ENCODE results near the gene RRBP1.

GRCh38 chr20:17721802-17722486 lies 39.9 kb upstream of the RRBP1 start:
- TF ChIP-seq CTCF (IDR thresholded peaks at IDR 0.05) = no peak
- no peak for TF ChIP-seq POLR2A (IDR thresholded peaks at IDR 0.05)
